Ovary (tissue), 9 donors: Measurements from ENCODE around the gene TIMP1. TPM values are rescaled to one million over a fixed set of nuclear protein-coding genes. Genes with fewer than 3 reads are reported as not detected.
A peak's percentile ranks its signal among the peaks of the same experiment; 100 is the strongest.

ENCODE experiments used
- DNase-seq, 5 donors: peaks; one replicate each; pipeline ENCODE4 v3.0.0-alpha.2; 2019 to 2020
- H3K27ac ChIP-seq, 2 donors: fragments of 200-600 bp; one replicate each; pipeline versions ENCODE4 v1.5.1 to v1.8.0; 2019 to 2022
- H3K27me3 ChIP-seq: fragments of 200-600 bp; one replicate; pipeline ENCODE4 v1.8.0; 2022
- H3K36me3 ChIP-seq: fragments of 200-600 bp; sonication (generic); one replicate; pipeline ENCODE4 v1.5.1; 2019
- H3K4me1 ChIP-seq: one replicate; pipeline ENCODE4 v1.8.1; 2013; ENCODE audit warnings: mild to moderate bottlenecking, moderate library complexity; ENCODE audit not compliant: insufficient read depth
- H3K4me3 ChIP-seq: fragments of 200-600 bp; sonication (generic); one replicate; pipeline ENCODE4 v1.5.1; 2017
- H3K9me3 ChIP-seq, 2 donors: fragments of 200-600 bp in 1 of 2; sonication (generic) in 1 of 2; one replicate each; pipeline versions ENCODE4 v1.5.1 to v1.8.1; 2013 to 2019; ENCODE audit warnings: mild to moderate bottlenecking in 1 of 2, moderate library complexity in 1 of 2
- CTCF ChIP-seq, 3 donors: fragments of 450-650 bp in 2 of 3; fragments of 200-600 bp in 1 of 3; IDR thresholded peaks; one replicate each; pipeline versions ENCODE4 v1.5.1 to v1.8.0; 2016 to 2022; ENCODE audit warnings: antibody characterized with exemption in 3 of 3, mild to moderate bottlenecking in 1 of 3
- EP300 ChIP-seq: sonication (generic); formaldehyde crosslinking; IDR thresholded peaks from one replicate; pipeline ENCODE4 v1.6.1; 2017; ENCODE audit warnings: antibody characterized with exemption
- POLR2A ChIP-seq: fragments of 450-650 bp; IDR thresholded peaks from one replicate; pipeline ENCODE4 v1.6.1; 2017; ENCODE audit warnings: antibody characterized with exemption, mild to moderate bottlenecking, moderate library complexity
- WGBS, 3 donors: extraction: QIAGEN DNeasy Blood & Tissue Kit in 1 of 3; methylation state at CpG; one replicate each; pipeline versions ENCODE4 v1.1.5 to v1.1.7; 2013 to 2017; 5-methylcytosine and 5-hydroxymethylcytosine counted together
- intact Hi-C, 4 donors: fragments of 100-400 bp; cut with DNase I; formaldehyde crosslinking; loops; one replicate each; pipeline versions ENCODE4 v1.11.0 to v1.15.1; 2022 to 2023
- polyA plus RNA-seq, 2 donors: library from polyadenylated mRNA; stranded (reverse); fragments of 200-250 nt in 1 of 2; fragments of 350-450 nt in 1 of 2; fragmentation: Illumina TruSeq in 1 of 2; extraction: RNeasy Lipid Tissue Mini Kit (QIAGEN cat#74804) in 1 of 2; gene quantifications; one replicate each; pipeline ENCODE4 v1.2.3, GENCODE V29; 2013 to 2014
- total RNA-seq, 7 donors: library from RNA; depleted of rRNA in 2 of 7; stranded (reverse); fragments of >200 nt in 2 of 7; fragmentation: NEBNext Ultra II Directional in 3 of 7; extraction: Animal tissue kit (Norgen Biotek cat#: 25700) in 3 of 7; gene quantifications; one replicate each; pipeline versions ENCODE4 v1.1.0 to v1.2.4, GENCODE V29; 2016 to 2023
- donor health status: DM: no; HTN: no; CAD: no; lungs with moderate emphysema.
- donor health status: DM: no; HTN: no; CAD: no.
- donor health status: Bipolar disorder and iron deficiency.
- donor health status: DM: yes; HTN: yes; CAD: no.
- donor health status: DM: no; HTN: no; CAD: no.
- donor health status: DM: yes; HTN: yes; CAD: no.

The TIMP1 gene
- total and polyA plus RNA-seq, 9 donors = 247 to 1,380 (median 617) TPM

GRCh38 chrX:47619486-47620302, 37.5 kb downstream of the TIMP1 start, which contains the start of gene SYN1:
Gene SYN1 (minus strand): TSS chrX:47619857. CDS start chrX:47619728, 129 bp downstream.
- no peaks in the 10 kb centered on the region for H3K4me1 ChIP-seq
- 26 to 38% (median 36%) methylated on average over 51 to 88 of the region's 88 CpGs for WGBS, 3 donors
- no peak within 1 kb of the TSS for H3K27ac ChIP-seq
- peak; percentile 78 to 90 (median 86) for DNase-seq
- H3K4me3 ChIP-seq = peak within 1 kb of the TSS; percentile 18
- no peaks in the 10 kb centered on the region for H3K36me3 ChIP-seq
- no peaks in the 10 kb centered on the region for H3K9me3 ChIP-seq
- TF ChIP-seq CTCF (IDR thresholded peaks at IDR 0.05) (peak in 1 of 3 donors; percentile 64), EP300 (no peak)
- intact Hi-C loops = no loop called here
- H3K27me3 ChIP-seq = no peaks in the 10 kb centered on the region

GRCh38 chrX:47620303-47620685, 38.1 kb downstream of the TIMP1 start:
- Histone ChIP-seq H3K4me1 (no peaks in the 10 kb centered on the region), H3K4me3 (no peak overlapping the region), H3K27me3 (no peaks in the 10 kb centered on the region), H3K27ac (no peak overlapping the region), H3K36me3 (no peaks in the 10 kb centered on the region), H3K9me3 (no peaks in the 10 kb centered on the region)
- WGBS, 3 donors = 59 to 67% (median 60%) methylated on average over 9 of the region's 9 CpGs
- no peak for TF ChIP-seq POLR2A
- TF ChIP-seq EP300 = no peak
- TF ChIP-seq CTCF (IDR thresholded peaks at IDR 0.05) = no peak
- no peak for DNase-seq
- intact Hi-C loops = no loop called here

GRCh38 chrX:47621851-47622250, 39.6 kb downstream of the TIMP1 start:
- H3K9me3 ChIP-seq = no peaks in the 10 kb centered on the region
- WGBS, 3 donors = 73 to 85% (median 82%) methylated on average over 6 of the region's 6 CpGs
- no peak for TF ChIP-seq CTCF (IDR thresholded peaks at IDR 0.05)
- no peak for TF ChIP-seq POLR2A
- no peak for TF ChIP-seq EP300
- H3K36me3 ChIP-seq = no peaks in the 10 kb centered on the region
- H3K4me1 ChIP-seq = no peaks in the 10 kb centered on the region
- no peaks in the 10 kb centered on the region for H3K27me3 ChIP-seq
- intact Hi-C loops = no loop called here
- no peak overlapping the region for H3K4me3 ChIP-seq
- no peak overlapping the region for H3K27ac ChIP-seq
- DNase-seq = no peak

GRCh38 chrX:47623540-47624027, 41.3 kb downstream of the TIMP1 start:
- peak; percentile 41 to 75 (median 52) for DNase-seq
- Histone ChIP-seq H3K4me1 (no peaks in the 10 kb centered on the region), H3K27ac (no peak overlapping the region), H3K4me3 (no peak overlapping the region), H3K9me3 (no peaks in the 10 kb centered on the region), H3K27me3 (no peaks in the 10 kb centered on the region), H3K36me3 (no peaks in the 10 kb centered on the region)
- TF ChIP-seq CTCF (IDR thresholded peaks at IDR 0.05) (no peak), POLR2A (no peak), EP300 (no peak)
- intact Hi-C loops = no loop called here
- 37 to 46% (median 38%) methylated on average over 35 of the region's 35 CpGs for WGBS, 3 donors
